NCI-H774 (cell line): Measurements from ENCODE around the gene FRMD1.

Source experiments
- DNase-seq: peaks from one replicate; lab custom pipeline; 2025; lab: John Stamatoyannopoulos, UW

The FRMD1 gene

DNA sequence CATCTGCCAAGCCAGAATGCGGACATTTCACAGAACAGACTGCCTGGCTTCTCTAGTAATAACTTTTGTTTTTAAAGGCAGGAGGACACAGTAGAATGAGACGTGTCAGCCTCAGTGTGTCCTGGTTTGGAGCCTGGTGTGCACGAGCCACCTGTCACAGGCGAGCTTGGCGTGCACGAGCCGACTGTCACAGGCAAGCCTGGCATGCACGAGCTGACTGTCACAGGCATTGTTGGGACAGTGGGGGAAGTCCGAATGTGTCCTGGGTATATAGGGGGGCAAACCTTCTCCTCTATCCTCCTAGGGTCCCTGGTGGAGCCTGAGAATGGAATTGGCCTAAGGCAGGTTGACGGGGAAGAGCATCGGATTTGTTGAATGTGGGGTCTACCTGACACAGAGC lies 74.1 kb downstream of the FRMD1 start:
- no peak for DNase-seq

DNA sequence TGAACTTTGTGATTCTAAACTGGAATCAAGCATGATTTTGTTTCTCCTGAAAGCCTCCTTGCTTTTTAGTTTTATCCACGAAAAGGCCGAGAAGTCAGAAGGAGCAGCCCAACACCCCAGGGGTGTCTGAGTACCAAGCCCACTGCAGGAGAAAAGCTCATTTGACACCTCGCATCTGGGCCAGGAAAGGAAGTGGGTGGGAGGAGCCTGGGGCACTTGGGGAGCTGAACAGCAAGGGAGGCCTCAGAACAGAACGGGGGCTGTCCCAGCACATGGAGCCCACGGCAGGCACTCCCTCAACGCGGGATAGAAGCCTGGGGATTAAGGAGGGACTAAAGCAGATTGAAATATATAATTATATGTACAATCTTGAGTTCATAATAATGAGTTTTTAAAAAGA lies 75.0 kb downstream of the FRMD1 start:
- no peak for DNase-seq
